Measurements from ENCODE around the gene FAM240B. TPM values are rescaled to one million over a fixed set of nuclear protein-coding genes. Genes with fewer than 3 reads are reported as not detected.

FAM240B gene
- total and polyA plus RNA-seq, 9 of the 15 experiments (the other 6 are each of a cell fraction or from before 2014, with no cell fraction given): not detected

GRCh38 chr9:38670542-38671371, 49.2 kb downstream of the FAM240B start:
- Histone ChIP-seq H3K9ac (ENCODE audit: insufficient read depth in 1 of 2, low read depth in 2 of 2, low read length in 2 of 2) (no peak overlapping the region), H4K20me1 (replicated peaks; ENCODE audit: control insufficient read depth, insufficient read depth, low read length) (no peaks in the 10 kb centered on the region), H3K36me3 (ENCODE audit: control insufficient read depth, insufficient read depth, low read length) (no peaks in the 10 kb centered on the region), H3K4me3 (no peak overlapping the region), H3K27ac (ENCODE audit: extremely low read depth, low read depth, low read length) (no peak overlapping the region), H3K27me3 (ENCODE audit: control insufficient read depth in 2 of 2, insufficient read depth in 2 of 2, low read length in 2 of 2) (peaks cover 0 to 15% of the 10 kb centered on the region in 2 experiments; a peak in 2 of 5 replicates), H3K9me1 (ENCODE audit: control insufficient read depth, insufficient read depth, low read length) (no peaks in the 10 kb centered on the region), H3K79me2 (ENCODE audit: control insufficient read depth, insufficient read depth, low read length) (no peaks in the 10 kb centered on the region), H2AFZ (ENCODE audit: low read depth, low read length) (no peak overlapping the region), H3K9me3 (replicated peaks; ENCODE audit: control insufficient read depth, insufficient read depth, low read depth, low read length) (no peaks in the 10 kb centered on the region), H3K4me1 (replicated peaks in 1 of 2; ENCODE audit: control insufficient read depth in 2 of 2, insufficient read depth in 2 of 2, low read length in 2 of 2) (peaks cover 0 to 4% of the 10 kb centered on the region in 2 experiments; a peak in 2 of 5 replicates), H3K4me2 (ENCODE audit: insufficient read depth, low read length) (no peak overlapping the region)
- BruUV-seq (replicated peaks): no TSS peak
- ATAC-seq: no peak
- ChIA-PET POLR2A (no interaction called here), CTCF (ENCODE audit: low intra/inter-chr PET ratio) (no interaction called here)
- in situ Hi-C loops (cut with MboI) (no loop called here), intact Hi-C loops (cut with micrococcal nuclease) (no loop called here)
- WGBS (ENCODE audit: insufficient coverage, low coverage, missing lambda C conversion rate): 2% methylated on average over 5 of the region's 5 CpGs
- FAIRE-seq: no peak
- no peak for DNase-seq (ENCODE audit: extremely low read depth in 1 of 4, low spot score in 3 of 4)
- TF ChIP-seq HMBOX1 (IDR thresholded peaks at IDR 0.05): no peak
- TF ChIP-seq ZNF165 (CRISPR knock-in tag; IDR thresholded peaks at IDR 0.05; ENCODE audit: borderline replicate concordance): no peak
- no peak for TF ChIP-seq ZBTB8A (IDR thresholded peaks at IDR 0.05; ENCODE audit: partially characterized antibody)
- no peak for TF ChIP-seq ZNF76 (CRISPR knock-in tag; IDR thresholded peaks at IDR 0.05; ENCODE audit: borderline replicate concordance)
- TF ChIP-seq MEF2D (tag; conservative IDR thresholded peaks at IDR 0.05; ENCODE audit: low read depth): no peak
- no peak for TF ChIP-seq ZNF318 (IDR thresholded peaks at IDR 0.05; ENCODE audit: borderline replicate concordance in 1 of 2, low read depth in 1 of 2)
- TF ChIP-seq ZNF57 (CRISPR knock-in tag; IDR thresholded peaks at IDR 0.05): no peak
- TF ChIP-seq ZC3H11A (IDR thresholded peaks at IDR 0.05; ENCODE audit: low read depth, low read length): no peak
- no peak for TF ChIP-seq EGR1 (conservative IDR thresholded peaks at IDR 0.05)
- no peak for TF ChIP-seq ZNF507 (tag; conservative IDR thresholded peaks at IDR 0.05)
- no peak for TF ChIP-seq CGGBP1 (CRISPR knock-in tag; IDR thresholded peaks at IDR 0.05)
- TF ChIP-seq ZNF584 (CRISPR knock-in tag; IDR thresholded peaks at IDR 0.05; ENCODE audit: low read depth): no peak
- no peak for TF ChIP-seq ZNF707 (CRISPR knock-in tag; conservative IDR thresholded peaks at IDR 0.05)

Data from K562 (cell line).